HEK293 (cell line): Measurements from ENCODE around the gene BRD2.

ENCODE experiments used
- CTCF ChIA-PET: fragments of 350-600 bp; formaldehyde crosslinking; extraction: SDS; loops from one replicate; lab custom pipeline; 2021; ENCODE audit warnings: antibody characterized with exemption; lab: Yijun Ruan, JAX
- POLR2A ChIA-PET: fragments of 300-600 bp; formaldehyde crosslinking; extraction: SDS; loops from one replicate; lab custom pipeline; 2020; ENCODE audit warnings: antibody characterized with exemption, inconsistent platforms; lab: Yijun Ruan, JAX
- H3K27ac ChIP-seq: fragments of 200-500 bp; sonication (Bioruptor generic); 2 replicates; pipeline ENCODE4 v1.5.1; 2014; ENCODE audit warnings: low read depth, low read length, control low read depth, inconsistent platforms; ENCODE audit errors: extremely low read depth
- H3K36me3 ChIP-seq, 2 experiments: fragments of 200-500 bp in 1 of 2; sonication (Bioruptor generic) in 1 of 2; 1 replicate in 1 of 2; 2 replicates in 1 of 2; pipeline ENCODE4 v1.5.1; 2014 to 2017; ENCODE audit warnings: inconsistent platforms in 2 of 2, low read length in 2 of 2; ENCODE audit not compliant: control insufficient read depth in 2 of 2, insufficient read depth in 1 of 2
- H3K4me1 ChIP-seq: fragments of 200-500 bp; sonication (Bioruptor generic); 2 replicates; pipeline ENCODE4 v1.5.1; 2014; ENCODE audit warnings: mild to moderate bottlenecking, low read length, inconsistent platforms; ENCODE audit not compliant: control insufficient read depth, insufficient read depth
- H3K4me3 ChIP-seq: 2 replicates; pipeline ENCODE4 v1.5.1; 2011; ENCODE audit warnings: low read depth, mild to moderate bottlenecking, control low read depth, low read length, moderate library complexity
- H3K9me3 ChIP-seq: fragments of 200-500 bp; sonication (Bioruptor generic); 2 replicates; pipeline ENCODE4 v1.5.1; 2014; ENCODE audit warnings: low read depth, low read length, inconsistent platforms; ENCODE audit not compliant: control insufficient read depth, insufficient read depth
- ELK4 ChIP-seq: IDR thresholded peaks from 2 replicates; pipeline ENCODE4 v1.6.1; 2011; ENCODE audit warnings: mild to moderate bottlenecking, low read depth, low read length, borderline replicate concordance
- KLF1 ChIP-seq: fragments of 450-650 bp; formaldehyde crosslinking; IDR thresholded peaks from 2 replicates; pipeline ENCODE4 v1.5.1; 2016; ENCODE audit warnings: missing biosample characterization, missing genetic modification characterization
- KLF17 ChIP-seq: fragments of 450-650 bp; formaldehyde crosslinking; IDR thresholded peaks from 2 replicates; pipeline ENCODE4 v1.5.1; 2016; ENCODE audit warnings: missing biosample characterization, missing genetic modification characterization
- MEIS1 ChIP-seq: sonication (generic); formaldehyde crosslinking; IDR thresholded peaks from 2 replicates; pipeline ENCODE4 v1.8.1; 2022; ENCODE audit warnings: missing genetic modification reagents, mild to moderate bottlenecking, borderline replicate concordance
- SALL2 ChIP-seq: fragments of 450-650 bp; formaldehyde crosslinking; IDR thresholded peaks from 2 replicates; pipeline ENCODE4 v1.5.0; 2017; ENCODE audit warnings: missing biosample characterization, mild to moderate bottlenecking, missing genetic modification characterization, borderline replicate concordance
- SCRT1 ChIP-seq: fragments of 450-650 bp; formaldehyde crosslinking; IDR thresholded peaks from 2 replicates; pipeline ENCODE4 v1.5.1; 2016; ENCODE audit warnings: missing biosample characterization, missing genetic modification characterization, borderline replicate concordance
- SCRT2 ChIP-seq: fragments of 450-650 bp; formaldehyde crosslinking; IDR thresholded peaks from 2 replicates; pipeline ENCODE4 v1.5.1; 2016; ENCODE audit warnings: missing biosample characterization, missing genetic modification characterization
- ZBTB1 ChIP-seq: fragments of 450-650 bp; formaldehyde crosslinking; IDR thresholded peaks from 2 replicates; pipeline ENCODE4 v1.5.1; 2016; ENCODE audit warnings: missing biosample characterization, missing genetic modification characterization
- ZBTB11 ChIP-seq: fragments of 450-650 bp; formaldehyde crosslinking; conservative IDR thresholded peaks from 2 replicates; pipeline ENCODE4 v1.5.1; 2016; ENCODE audit warnings: low read depth, missing biosample characterization, missing genetic modification characterization
- ZBTB17 ChIP-seq: fragments of 450-650 bp; formaldehyde crosslinking; IDR thresholded peaks from 2 replicates; pipeline ENCODE4 v1.5.1; 2016; ENCODE audit warnings: missing biosample characterization, missing genetic modification characterization
- ZBTB26 ChIP-seq: fragments of 450-650 bp; formaldehyde crosslinking; optimal IDR thresholded peaks from 2 replicates; pipeline ENCODE3; 2016; ENCODE audit warnings: missing biosample characterization, mild to moderate bottlenecking, missing genetic modification characterization
- ZNF114 ChIP-seq: fragments of 450-650 bp; formaldehyde crosslinking; IDR thresholded peaks from 2 replicates; pipeline ENCODE4 v1.5.0; 2017; ENCODE audit warnings: missing biosample characterization, missing genetic modification characterization
- ZNF155 ChIP-seq: fragments of 450-650 bp; formaldehyde crosslinking; IDR thresholded peaks from 2 replicates; pipeline ENCODE4 v1.5.1; 2016; ENCODE audit warnings: missing biosample characterization, missing genetic modification characterization
- ZNF23 ChIP-seq: fragments of 450-650 bp; formaldehyde crosslinking; IDR thresholded peaks from 2 replicates; pipeline ENCODE4 v1.5.1; 2016; ENCODE audit warnings: missing biosample characterization, missing genetic modification characterization, borderline replicate concordance
- ZNF266 ChIP-seq: fragments of 450-650 bp; formaldehyde crosslinking; IDR thresholded peaks from 2 replicates; pipeline ENCODE4 v1.5.1; 2016; ENCODE audit warnings: missing biosample characterization, missing genetic modification characterization, low read depth
- ZNF341 ChIP-seq: fragments of 450-650 bp; formaldehyde crosslinking; IDR thresholded peaks from 2 replicates; pipeline ENCODE4; 2016; ENCODE audit warnings: low read depth, missing biosample characterization, missing genetic modification characterization
- ZNF350 ChIP-seq: fragments of 450-650 bp; formaldehyde crosslinking; IDR thresholded peaks from 2 replicates; pipeline ENCODE4 v1.5.0; 2017; ENCODE audit warnings: missing biosample characterization, mild to moderate bottlenecking, missing genetic modification characterization
- ZNF404 ChIP-seq: fragments of 450-650 bp; formaldehyde crosslinking; IDR thresholded peaks from 2 replicates; pipeline ENCODE4 v1.5.1; 2017; ENCODE audit warnings: missing biosample characterization, missing genetic modification characterization
- ZNF544 ChIP-seq: fragments of 450-650 bp; formaldehyde crosslinking; IDR thresholded peaks from 2 replicates; pipeline ENCODE4 v1.5.0; 2017; ENCODE audit warnings: missing biosample characterization, missing genetic modification characterization
- ZNF548 ChIP-seq: fragments of 450-650 bp; formaldehyde crosslinking; IDR thresholded peaks from 2 replicates; pipeline ENCODE4 v1.5.1; 2016; ENCODE audit warnings: missing biosample characterization, missing genetic modification characterization
- ZNF677 ChIP-seq: fragments of 450-650 bp; IDR thresholded peaks from 2 replicates; pipeline ENCODE4 v1.5.0; 2018; ENCODE audit warnings: missing biosample characterization, mild to moderate bottlenecking, missing genetic modification characterization, moderate library complexity
- ZNF707 ChIP-seq: fragments of 450-650 bp; formaldehyde crosslinking; IDR thresholded peaks from 2 replicates; pipeline ENCODE4 v1.5.1; 2016; ENCODE audit warnings: missing biosample characterization, missing genetic modification characterization
- ZNF830 ChIP-seq: fragments of 450-650 bp; IDR thresholded peaks from 2 replicates; pipeline ENCODE4 v1.5.0; 2018; ENCODE audit warnings: missing biosample characterization, missing genetic modification characterization, low read depth, mild to moderate bottlenecking, moderate library complexity
- ZSCAN30 ChIP-seq: fragments of 450-650 bp; IDR thresholded peaks from 2 replicates; pipeline ENCODE4 v1.5.1; 2018; ENCODE audit warnings: missing biosample characterization, mild to moderate bottlenecking, missing genetic modification characterization, moderate library complexity
- TF ChIP-seq, protein P1 (sequence below): fragments of 450-650 bp; formaldehyde crosslinking; IDR thresholded peaks from 2 replicates; pipeline ENCODE4 v1.5.1; 2016; ENCODE audit warnings: missing biosample characterization, missing genetic modification characterization

Gene BRD2

DNA sequence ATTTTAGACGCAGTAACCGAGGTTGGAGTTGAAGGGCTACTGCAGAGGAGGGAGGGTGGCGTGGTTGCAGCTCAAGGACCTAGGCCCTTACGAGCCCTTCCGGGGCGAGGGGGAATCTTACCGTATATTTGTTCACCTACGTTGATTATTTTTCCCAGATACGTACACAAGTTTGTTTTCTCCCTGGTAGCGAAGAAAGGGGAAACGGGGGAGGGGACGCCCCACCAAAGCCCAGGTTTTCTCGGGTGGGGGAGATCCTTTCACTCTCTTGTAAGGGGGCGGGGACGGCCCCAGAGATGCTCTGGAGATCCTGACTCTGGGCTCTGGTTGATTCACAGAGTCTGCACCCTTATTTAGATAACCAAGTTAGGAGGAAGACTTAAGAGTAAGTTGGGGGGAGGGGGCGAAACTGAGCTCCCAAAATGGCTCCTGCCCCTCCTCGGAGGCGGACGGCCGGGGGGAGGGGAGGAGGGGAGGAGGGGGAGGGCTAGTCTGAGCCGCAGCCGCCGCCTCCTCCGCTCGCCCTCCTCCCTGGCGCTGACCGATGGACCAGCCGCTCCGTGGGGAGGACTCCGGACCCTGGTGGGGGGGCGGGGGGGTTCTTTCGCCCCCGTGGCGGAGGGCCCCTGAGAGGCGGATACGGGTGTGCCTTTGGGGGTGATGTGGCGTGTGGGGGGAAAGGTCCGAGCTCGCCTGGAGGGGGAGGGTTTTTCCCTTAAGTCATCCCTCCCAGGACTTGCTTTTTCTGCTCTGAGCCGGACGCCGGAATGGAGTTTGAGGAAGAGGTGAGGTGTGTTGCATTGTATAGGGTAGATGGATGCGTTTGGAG is 2.2 kb downstream of the BRD2 start (continued):
- TF ChIP-seq, protein P1, sequence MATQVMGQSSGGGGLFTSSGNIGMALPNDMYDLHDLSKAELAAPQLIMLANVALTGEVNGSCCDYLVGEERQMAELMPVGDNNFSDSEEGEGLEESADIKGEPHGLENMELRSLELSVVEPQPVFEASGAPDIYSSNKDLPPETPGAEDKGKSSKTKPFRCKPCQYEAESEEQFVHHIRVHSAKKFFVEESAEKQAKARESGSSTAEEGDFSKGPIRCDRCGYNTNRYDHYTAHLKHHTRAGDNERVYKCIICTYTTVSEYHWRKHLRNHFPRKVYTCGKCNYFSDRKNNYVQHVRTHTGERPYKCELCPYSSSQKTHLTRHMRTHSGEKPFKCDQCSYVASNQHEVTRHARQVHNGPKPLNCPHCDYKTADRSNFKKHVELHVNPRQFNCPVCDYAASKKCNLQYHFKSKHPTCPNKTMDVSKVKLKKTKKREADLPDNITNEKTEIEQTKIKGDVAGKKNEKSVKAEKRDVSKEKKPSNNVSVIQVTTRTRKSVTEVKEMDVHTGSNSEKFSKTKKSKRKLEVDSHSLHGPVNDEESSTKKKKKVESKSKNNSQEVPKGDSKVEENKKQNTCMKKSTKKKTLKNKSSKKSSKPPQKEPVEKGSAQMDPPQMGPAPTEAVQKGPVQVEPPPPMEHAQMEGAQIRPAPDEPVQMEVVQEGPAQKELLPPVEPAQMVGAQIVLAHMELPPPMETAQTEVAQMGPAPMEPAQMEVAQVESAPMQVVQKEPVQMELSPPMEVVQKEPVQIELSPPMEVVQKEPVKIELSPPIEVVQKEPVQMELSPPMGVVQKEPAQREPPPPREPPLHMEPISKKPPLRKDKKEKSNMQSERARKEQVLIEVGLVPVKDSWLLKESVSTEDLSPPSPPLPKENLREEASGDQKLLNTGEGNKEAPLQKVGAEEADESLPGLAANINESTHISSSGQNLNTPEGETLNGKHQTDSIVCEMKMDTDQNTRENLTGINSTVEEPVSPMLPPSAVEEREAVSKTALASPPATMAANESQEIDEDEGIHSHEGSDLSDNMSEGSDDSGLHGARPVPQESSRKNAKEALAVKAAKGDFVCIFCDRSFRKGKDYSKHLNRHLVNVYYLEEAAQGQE (tag by site-specific recombination), result no peak
- no peak for TF ChIP-seq SCRT1
- TF ChIP-seq ZNF266 (tag by site-specific recombination), result no peak
- no peak for TF ChIP-seq ZBTB26 (tag by site-specific recombination)
- no peak for TF ChIP-seq ZNF404
- no peak for TF ChIP-seq ZNF544 (tag by site-specific recombination)
- TF ChIP-seq ZNF23, result no peak
- TF ChIP-seq ZNF677 (tag by site-specific recombination), result no peak
- TF ChIP-seq ZNF114 (tag by site-specific recombination), result no peak
- no peak for TF ChIP-seq SCRT2 (tag by site-specific recombination)
- TF ChIP-seq ZBTB17 (tag by site-specific recombination), result no peak
- no peak for TF ChIP-seq SALL2 (tag by site-specific recombination)
- TF ChIP-seq KLF17 (tag by site-specific recombination), result no peak
- TF ChIP-seq ZNF155 (tag by site-specific recombination), result no peak

GRCh38 chr6:32971242-32971580 is 2.8 kb downstream of the BRD2 start:
- CTCF ChIA-PET, result interaction anchor here (0.7 to 18.0 kb wide), 13 partner anchors 9 to 177 kb away, joined by 3 to 344 read pairs (median 8); partner anchors contain the start of genes HLA-DMA and TAP2
- H3K9me3 ChIP-seq, result no peaks in the 10 kb centered on the region
- peak overlapping the region; percentile 99 for H3K27ac ChIP-seq
- POLR2A ChIA-PET, result interaction anchor here (0.6 to 11.3 kb wide), 79 partner anchors 9 to 1475 kb away, joined by 3 to 405 read pairs (median 6); partner anchors contain the start of genes AGPAT1, ATF6B, B3GALT4 and BAG6
- H3K36me3 ChIP-seq, result peaks cover 27 to 53% of the 10 kb centered on the region in 2 experiments
- peak overlapping the region; percentile 85 for H3K4me3 ChIP-seq
- H3K4me1 ChIP-seq, result peaks cover 19% of the 10 kb centered on the region
- TF ChIP-seq ZBTB11 (peak; percentile 54; the same call in 1 of the 2 replicates), ZBTB1 (tag by site-specific recombination) (no peak), ZNF830 (tag by site-specific recombination) (no peak), ZNF548 (peak; percentile 27; the same call in 1 of the 2 replicates), MEIS1 (CRISPR knock-in tag) (no peak), ZNF544 (tag by site-specific recombination) (no peak), ZNF341 (tag by site-specific recombination) (no peak), ZNF707 (no peak), ZNF404 (0 out of 2 replicates have a peak, but pooled peaks have one; percentile 39), SCRT1 (no peak), ZSCAN30 (tag by site-specific recombination) (0 out of 2 replicates have a peak, but pooled peaks have one; percentile 54), ELK4 (no peak), KLF1 (tag by site-specific recombination) (no peak), ZNF350 (tag by site-specific recombination) (no peak)
